ENCODE results near the gene MEF2C.
"Not testable (repeated sequence)": the region's sequence is repeated elsewhere in the genome, so short reads cannot be mapped to it uniquely, and the experiment has no call there.

MEF2C gene

DNA sequence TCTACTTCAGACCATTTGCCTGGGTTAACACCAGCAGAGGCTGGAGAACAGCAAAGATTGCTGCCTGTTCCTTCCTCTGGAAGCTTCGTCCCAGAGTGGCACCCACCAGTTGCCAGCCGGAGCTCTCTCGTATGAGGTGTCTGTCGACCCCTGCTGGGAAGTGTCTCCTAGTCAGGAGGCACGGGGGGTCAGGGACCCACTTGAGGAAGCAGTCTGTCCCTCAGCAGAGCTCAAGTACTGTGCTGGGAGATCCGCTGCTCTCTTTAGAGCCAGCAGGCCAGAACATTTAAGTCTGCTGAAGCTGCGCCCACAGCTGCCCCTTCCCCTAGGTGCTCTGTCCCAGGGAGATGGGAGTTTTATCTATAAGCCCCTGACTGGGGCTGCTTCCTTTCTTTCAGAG is 84.1 kb downstream of the MEF2C start:
- not testable (repeated sequence) for DNase-seq

DNA sequence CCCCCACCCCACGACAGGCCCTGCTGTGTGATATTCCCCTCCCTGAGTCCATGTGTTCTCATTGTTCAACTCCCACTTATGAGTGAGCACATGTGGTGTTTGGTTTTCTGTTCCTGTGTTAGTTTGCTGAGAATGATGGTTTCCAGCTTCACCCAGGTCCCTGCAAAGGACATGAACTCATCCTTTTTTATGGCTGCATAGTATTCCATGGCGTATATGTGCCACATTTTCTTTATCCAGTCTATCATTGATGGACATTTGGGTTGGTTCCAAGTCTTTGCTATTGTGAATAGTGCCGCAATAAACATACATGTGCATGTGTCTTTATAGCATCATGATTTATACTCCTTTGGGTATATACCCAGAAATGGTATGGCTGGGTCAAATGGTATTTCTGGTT is 89.2 kb downstream of the MEF2C start:
- DNase-seq: not testable (repeated sequence)

- no peak for DNase-seq
Measured at GRCh38 chr5:88792144-88792840, 90.7 kb downstream of the MEF2C start.

GRCh38 chr5:88787856-88788255 is 95.1 kb downstream of the MEF2C start:
- no peak for DNase-seq

DNA sequence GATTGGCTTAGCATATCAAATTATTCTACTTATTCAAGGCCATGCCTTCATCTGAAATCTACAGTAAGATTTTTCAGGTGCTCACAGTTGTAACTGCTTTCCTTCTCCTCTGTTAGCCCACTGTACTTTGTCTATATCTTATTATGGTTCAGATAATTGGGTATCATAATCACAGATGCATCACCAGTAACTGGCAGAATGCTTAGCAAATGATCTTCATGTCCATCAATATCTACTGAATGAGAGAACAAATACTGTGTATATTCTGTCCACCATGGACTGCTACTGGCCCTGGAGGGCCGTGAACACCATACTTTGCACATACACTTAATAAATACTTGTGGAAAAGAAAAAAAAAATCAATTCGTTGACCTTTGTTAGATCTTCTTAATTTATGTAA is 96.2 kb downstream of the MEF2C start:
- DNase-seq: no peak

DNA sequence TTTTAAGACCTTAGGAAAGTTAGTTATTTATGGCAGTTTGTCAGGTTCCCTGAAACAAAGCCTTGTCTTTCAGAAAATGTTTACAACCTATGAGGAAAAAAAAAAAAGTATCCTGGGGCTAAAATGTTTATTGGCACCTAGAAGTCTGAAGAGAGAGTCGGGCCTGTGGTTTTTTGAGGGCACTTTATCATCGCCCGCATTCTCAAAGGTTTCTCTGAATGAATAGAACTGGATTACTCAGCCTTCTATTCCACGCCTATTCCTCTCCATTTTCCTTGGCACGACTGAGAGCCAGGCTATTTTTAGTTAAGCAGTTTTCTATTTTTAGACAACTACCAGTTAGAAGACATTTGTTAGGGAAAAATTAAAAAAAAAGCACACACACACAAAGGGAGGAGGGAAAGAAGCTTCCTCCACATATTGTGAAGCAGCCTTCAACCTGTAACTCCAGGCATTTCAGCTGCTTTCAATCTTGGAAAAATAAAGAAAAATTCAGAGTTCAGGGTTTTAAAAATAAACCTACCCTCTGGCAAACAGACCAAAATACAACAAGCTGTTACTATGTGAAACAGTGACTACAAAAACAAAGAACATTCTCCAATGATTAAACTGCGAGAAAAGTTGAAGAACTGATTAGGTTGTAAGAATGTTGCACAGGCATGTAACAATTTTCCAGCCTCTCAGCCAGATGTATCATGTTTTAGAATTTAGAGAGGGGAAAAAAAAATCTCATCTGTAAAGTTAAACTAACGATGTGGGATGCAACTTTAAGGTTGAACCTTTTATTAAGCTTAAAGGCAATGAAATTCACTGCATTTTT is 97.0 kb downstream of the MEF2C start:
- DNase-seq: no peak

- no peak for DNase-seq
Measured at GRCh38 chr5:88782571-88782970, 100.4 kb downstream of the MEF2C start.

GRCh38 chr5:88780736-88781135 is 102.2 kb downstream of the MEF2C start:
- DNase-seq: no peak

DNA sequence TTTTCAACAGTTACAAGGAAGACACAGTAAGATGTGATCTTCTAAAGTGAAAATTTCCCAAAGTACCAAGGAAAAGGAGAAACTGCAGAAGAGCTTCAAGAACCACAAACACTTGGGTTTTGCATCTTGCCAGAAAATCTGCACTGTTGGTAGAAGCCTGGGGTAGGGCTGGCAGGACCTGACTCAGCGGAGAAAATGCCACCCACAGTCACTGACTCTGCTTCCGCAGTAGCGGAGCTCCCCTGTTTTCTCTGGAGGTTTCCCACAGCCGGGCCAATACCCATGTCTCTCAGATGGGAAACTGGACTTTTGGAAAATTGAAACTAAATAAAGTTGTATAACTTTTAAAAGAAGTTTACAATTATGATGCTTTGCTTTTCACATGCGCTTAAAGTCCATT is 104.2 kb downstream of the MEF2C start:
- DNase-seq: no peak

- DNase-seq: no peak
Measured at GRCh38 chr5:88776692-88777091, 106.3 kb downstream of the MEF2C start.

GRCh38 chr5:88772831-88773230 is 110.2 kb downstream of the MEF2C start:
- no peak for DNase-seq

DNA sequence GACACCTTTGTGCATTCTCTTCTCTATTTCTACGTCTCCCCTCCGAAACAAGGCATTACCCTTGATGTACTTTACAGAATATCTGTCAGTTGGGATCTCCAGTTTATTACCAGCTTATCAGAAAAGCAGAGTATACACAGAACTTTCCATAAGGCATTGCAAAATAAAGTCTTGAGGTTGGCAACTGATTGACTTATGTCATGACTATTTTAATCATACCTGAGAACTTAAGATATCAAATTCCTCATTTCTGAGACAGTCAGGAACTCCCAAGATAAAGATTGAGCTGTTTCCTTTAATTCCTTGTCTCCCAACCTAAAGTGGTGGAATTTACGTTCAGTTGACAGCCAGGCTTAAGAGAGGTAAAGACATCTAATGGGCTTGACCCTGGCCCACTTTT is 110.9 kb downstream of the MEF2C start:
- no peak for DNase-seq

DNA sequence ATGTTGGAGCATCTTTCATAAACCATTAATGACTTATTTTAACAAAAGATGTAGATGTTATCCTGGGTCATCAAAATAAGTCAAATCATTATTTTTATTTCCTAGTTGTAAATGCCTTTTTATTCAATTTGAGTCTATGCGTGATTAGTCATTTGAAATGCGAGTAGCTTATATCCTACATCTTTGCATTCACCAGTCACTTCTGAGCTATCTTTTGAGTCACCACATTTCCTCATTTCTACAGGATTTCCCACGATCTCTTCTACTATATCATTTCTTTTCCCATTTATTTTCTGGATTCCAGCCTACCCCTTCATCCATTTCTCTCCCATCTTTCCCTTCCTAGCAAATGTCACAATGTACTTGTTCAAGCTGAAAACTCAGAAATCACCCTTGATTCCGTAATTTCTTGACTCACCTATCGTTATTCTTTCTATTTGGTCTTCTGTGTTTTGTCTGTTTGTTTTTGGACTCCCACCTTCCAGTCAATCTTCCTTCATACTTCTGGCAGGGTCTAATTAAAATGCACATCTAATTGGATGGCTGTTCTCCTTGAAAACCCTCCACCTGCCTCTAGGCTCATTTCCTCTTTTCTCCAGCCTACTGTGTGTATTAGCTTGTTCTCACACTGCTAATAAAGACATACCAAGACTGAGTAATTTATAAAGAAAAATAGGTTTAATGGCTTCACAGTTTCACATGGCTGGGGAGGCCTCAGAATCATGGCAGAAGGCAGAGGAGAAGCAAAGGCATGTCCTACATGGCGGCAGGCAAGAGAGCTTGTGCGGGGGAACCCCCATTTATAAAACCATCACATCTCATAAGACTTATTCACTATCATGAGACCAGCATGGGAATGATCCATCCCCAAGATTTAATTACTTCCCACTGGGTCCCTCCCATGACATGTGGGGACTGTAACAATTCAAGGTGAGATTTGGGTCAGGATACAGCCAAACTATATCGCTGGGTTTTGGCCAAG is 112.4 kb downstream of the MEF2C start:
- DNase-seq: no peak

- no peak for DNase-seq
Measured at GRCh38 chr5:88769165-88769564, 113.8 kb downstream of the MEF2C start.

DNA sequence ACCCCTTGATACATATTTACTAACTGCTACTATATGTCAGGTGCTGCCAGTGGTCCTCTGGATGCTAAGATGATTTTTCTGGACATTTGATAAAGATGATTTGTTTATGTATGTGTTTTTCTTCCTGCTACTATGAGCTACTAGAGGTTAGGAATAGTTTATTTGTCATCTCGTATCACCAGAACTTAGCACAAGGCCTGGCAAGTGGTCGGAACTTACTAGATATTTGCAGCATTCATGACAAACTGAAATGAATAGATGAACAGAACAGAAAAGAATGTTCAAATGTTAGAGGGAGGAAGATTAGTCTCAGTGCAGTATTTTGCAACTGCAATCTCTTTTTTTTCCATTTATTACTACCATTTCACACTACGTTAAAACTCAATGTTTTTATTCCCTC is 114.6 kb downstream of the MEF2C start:
- DNase-seq: no peak

DNA sequence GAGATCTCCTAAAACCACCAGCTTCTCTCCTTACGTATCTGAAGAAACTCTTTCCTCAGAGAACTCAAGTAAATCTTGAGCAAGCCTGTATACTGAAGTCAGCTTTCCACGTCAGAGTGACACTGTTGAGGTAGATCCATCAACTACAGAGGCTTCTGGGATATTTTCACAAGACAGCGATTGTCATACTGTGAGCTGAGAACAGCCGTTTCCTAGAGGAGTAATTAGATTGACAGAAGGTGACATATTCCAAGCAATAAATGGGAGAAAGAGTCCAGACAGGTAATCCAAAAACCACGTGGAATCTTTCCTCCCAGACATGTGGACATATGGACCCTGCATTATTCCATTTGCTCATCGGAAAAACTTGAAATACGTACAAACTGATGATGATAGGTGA is 117.2 kb downstream of the MEF2C start:
- no peak for DNase-seq

- DNase-seq: no peak
Measured at GRCh38 chr5:88765171-88765570, 117.8 kb downstream of the MEF2C start.

- DNase-seq: no peak
Measured at GRCh38 chr5:88761939-88762338, 121.0 kb downstream of the MEF2C start.

- DNase-seq: no peak
Measured at GRCh38 chr5:88761269-88761850, 121.6 kb downstream of the MEF2C start.

DNA sequence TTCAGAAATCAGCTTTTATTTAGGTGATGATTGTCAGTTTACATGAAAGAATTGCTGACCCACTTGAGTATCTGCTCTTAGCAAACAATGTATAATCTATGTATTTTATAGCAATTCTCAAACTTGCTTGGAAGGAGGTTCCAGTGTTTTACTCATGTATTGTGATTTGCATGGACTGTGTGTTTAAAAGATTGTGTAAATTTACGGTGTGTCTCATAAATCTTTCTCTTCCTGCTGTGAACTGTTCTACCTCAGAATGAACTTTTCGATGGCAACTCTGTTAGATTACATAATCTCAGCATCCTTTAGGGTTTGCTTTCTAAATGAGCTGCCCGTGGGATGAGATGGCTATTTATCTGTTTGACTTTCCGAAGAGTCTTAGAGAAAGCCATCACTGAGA is 122.5 kb downstream of the MEF2C start:
- DNase-seq: no peak

DNA sequence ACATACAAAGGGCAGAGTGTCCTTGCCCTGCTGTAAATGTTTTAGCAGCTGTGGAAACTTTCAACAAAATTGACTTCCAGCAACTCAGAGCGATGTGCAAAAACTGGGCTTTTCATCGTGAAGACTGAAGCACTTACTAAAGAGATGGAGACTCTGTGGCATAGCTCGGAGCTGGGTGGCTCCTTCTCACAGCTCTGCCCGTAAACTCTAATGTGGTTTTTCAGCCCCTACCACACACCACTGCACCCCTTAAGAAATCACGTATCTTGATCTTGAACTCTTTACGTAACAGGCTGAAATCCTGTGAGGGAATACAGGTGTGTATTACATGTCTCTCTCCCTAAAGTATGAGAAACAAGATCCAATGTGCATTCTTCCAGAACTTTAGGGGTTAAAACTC is 124.4 kb downstream of the MEF2C start:
- no peak for DNase-seq

GRCh38 chr5:88758184-88758583 is 124.8 kb downstream of the MEF2C start:
- DNase-seq: no peak

- no peak for DNase-seq
Measured at GRCh38 chr5:88756953-88757352, 126.0 kb downstream of the MEF2C start.

All from activated CD4-positive, alpha-beta T cell treated with anti-CD3 and anti-CD28 coated beads, Interleukin-2, amount 50 U/mL, for 4 hours (primary cell).